Measurements from ENCODE around the gene CSF1R. TPM values are rescaled to one million over a fixed set of nuclear protein-coding genes. Genes with fewer than 3 reads are reported as not detected.
"Not testable (repeated sequence)": the region's sequence is repeated elsewhere in the genome, so short reads cannot be mapped to it uniquely, and the experiment has no call there.

CSF1R gene
- polyA plus RNA-seq, 2 of the 4 experiments (the other 2 are of a cell fraction): 0.06 TPM; not detected in 1

DNA sequence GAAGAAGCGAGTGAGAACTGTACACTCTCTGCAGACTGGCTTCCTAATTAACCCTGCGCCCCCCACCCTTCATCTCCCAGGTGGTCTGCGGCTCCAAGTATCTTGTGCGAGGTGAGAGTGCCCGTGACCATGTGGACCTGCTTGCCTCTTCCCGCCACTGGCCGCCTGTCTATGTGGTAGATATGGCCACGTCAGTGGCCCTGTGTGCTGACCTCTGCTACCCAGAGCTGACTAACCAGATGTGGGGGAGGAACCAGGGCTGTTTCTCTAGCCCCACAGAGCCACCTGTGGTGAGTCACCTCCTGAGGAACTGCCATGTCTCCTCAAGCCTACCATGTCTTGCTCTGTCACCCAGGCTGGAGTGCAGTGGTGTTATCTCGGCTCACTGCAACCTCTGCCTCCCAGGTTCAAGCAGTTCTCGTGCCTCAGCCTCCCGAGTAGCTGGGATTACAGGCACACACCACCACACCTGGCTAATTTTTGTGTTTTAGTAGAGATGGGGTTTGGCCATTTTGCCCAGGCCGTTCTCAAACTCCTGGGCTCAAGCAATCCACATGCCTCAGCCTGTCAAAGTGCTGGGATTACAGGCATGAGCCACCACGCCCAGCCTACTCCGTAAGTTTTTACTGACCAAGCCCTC, 36.1 kb downstream of the CSF1R start:
- FAIRE-seq; H3K4me3 ChIP-seq; H3K4me2 ChIP-seq; H3K9me3 ChIP-seq; H3K4me1 ChIP-seq; DNase-seq (ENCODE audit: low read depth in 1 of 2, low spot score in 1 of 2); H3K27ac ChIP-seq; TF ChIP-seq FOSL2 (IDR thresholded peaks at IDR 0.05): not testable (repeated sequence)
- peak; percentile 26; the same call in 1 of the 2 replicates for TF ChIP-seq FOSL2 (CRISPR knock-in tag; IDR thresholded peaks at IDR 0.05)
- ChIA-PET CTCF (interaction anchor here (0.5 to 1.3 kb wide), 7 partner anchors 8 to 222 kb away, joined by 3 to 4 read pairs (median 3); no protein-coding TSS in a partner anchor), POLR2A (interaction anchor here (1.4 kb wide), 1 partner anchor 9 kb away, joined by 4 read pairs; no protein-coding TSS in a partner anchor)
- 0 out of 6 replicates have a peak, but pooled peaks of 1 of the 2 experiments have one; percentile 30 for ATAC-seq
- 89% methylated on average over 14 of the region's 14 CpGs for WGBS (ENCODE audit: missing lambda C conversion rate)

DNA sequence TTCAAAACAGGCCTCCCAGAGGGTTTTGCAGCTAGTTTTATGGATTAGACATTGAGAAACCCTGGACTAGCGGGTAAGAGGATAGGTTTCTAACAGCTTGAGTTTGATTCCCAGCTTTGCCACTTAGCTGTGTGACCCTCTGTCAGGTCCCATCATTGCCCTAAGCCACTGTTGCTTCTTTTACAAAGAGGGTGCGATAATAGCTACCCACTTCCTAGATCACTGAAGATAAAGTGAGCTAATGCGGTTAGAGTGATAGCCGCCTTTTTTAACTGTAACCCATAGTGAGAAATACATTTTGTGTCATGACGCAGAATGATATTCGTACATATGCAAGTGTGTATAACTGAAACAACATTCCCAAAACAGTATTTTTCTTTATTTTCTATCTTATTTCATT, 40.3 kb downstream of the CSF1R start:
- H3K4me2 ChIP-seq: no peak overlapping the region
- no peak for FAIRE-seq
- H3K4me1 ChIP-seq: no peaks in the 10 kb centered on the region
- CTCF ChIA-PET: interaction anchor here (1.1 to 1.7 kb wide), 3 partner anchors 9 to 50 kb away, joined by 3 to 8 read pairs (median 3); no protein-coding TSS in a partner anchor
- no peaks in the 10 kb centered on the region for H3K9me3 ChIP-seq
- POLR2A ChIA-PET: no interaction called here
- 87% methylated on average over 6 of the region's 6 CpGs for WGBS (ENCODE audit: missing lambda C conversion rate)
- ATAC-seq: no peak
- H3K4me3 ChIP-seq: no peak overlapping the region
- DNase-seq (ENCODE audit: low read depth in 1 of 2, low spot score in 1 of 2): no peak
- no peak overlapping the region for H3K27ac ChIP-seq
- TF ChIP-seq, protein P1, sequence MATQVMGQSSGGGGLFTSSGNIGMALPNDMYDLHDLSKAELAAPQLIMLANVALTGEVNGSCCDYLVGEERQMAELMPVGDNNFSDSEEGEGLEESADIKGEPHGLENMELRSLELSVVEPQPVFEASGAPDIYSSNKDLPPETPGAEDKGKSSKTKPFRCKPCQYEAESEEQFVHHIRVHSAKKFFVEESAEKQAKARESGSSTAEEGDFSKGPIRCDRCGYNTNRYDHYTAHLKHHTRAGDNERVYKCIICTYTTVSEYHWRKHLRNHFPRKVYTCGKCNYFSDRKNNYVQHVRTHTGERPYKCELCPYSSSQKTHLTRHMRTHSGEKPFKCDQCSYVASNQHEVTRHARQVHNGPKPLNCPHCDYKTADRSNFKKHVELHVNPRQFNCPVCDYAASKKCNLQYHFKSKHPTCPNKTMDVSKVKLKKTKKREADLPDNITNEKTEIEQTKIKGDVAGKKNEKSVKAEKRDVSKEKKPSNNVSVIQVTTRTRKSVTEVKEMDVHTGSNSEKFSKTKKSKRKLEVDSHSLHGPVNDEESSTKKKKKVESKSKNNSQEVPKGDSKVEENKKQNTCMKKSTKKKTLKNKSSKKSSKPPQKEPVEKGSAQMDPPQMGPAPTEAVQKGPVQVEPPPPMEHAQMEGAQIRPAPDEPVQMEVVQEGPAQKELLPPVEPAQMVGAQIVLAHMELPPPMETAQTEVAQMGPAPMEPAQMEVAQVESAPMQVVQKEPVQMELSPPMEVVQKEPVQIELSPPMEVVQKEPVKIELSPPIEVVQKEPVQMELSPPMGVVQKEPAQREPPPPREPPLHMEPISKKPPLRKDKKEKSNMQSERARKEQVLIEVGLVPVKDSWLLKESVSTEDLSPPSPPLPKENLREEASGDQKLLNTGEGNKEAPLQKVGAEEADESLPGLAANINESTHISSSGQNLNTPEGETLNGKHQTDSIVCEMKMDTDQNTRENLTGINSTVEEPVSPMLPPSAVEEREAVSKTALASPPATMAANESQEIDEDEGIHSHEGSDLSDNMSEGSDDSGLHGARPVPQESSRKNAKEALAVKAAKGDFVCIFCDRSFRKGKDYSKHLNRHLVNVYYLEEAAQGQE (IDR thresholded peaks at IDR 0.05): no peak
- TF ChIP-seq TP53 (CRISPR knock-in tag; IDR thresholded peaks at IDR 0.05): no peak
- TF ChIP-seq RAD21 (conservative IDR thresholded peaks at IDR 0.05 in 1 of 2, IDR thresholded peaks at IDR 0.05 in 1 of 2): no peak
- TF ChIP-seq HES2 (IDR thresholded peaks at IDR 0.05): no peak
- TF ChIP-seq NR3C1 (IDR thresholded peaks at IDR 0.05): no peak
- TF ChIP-seq MAFK (IDR thresholded peaks at IDR 0.05; ENCODE audit: partially characterized antibody): no peak
- TF ChIP-seq, protein P2, sequence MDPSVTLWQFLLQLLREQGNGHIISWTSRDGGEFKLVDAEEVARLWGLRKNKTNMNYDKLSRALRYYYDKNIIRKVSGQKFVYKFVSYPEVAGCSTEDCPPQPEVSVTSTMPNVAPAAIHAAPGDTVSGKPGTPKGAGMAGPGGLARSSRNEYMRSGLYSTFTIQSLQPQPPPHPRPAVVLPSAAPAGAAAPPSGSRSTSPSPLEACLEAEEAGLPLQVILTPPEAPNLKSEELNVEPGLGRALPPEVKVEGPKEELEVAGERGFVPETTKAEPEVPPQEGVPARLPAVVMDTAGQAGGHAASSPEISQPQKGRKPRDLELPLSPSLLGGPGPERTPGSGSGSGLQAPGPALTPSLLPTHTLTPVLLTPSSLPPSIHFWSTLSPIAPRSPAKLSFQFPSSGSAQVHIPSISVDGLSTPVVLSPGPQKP (IDR thresholded peaks at IDR 0.05; ENCODE audit: low read depth, low read length): no peak
- TF ChIP-seq HOXB13 (CRISPR knock-in tag; IDR thresholded peaks at IDR 0.05; ENCODE audit: low read depth): no peak
- TF ChIP-seq CBX2 (IDR thresholded peaks at IDR 0.05; ENCODE audit: borderline replicate concordance, low read depth): no peak
- no peak for TF ChIP-seq NPAS2 (CRISPR knock-in tag; IDR thresholded peaks at IDR 0.05; ENCODE audit: borderline replicate concordance)
- no peak for TF ChIP-seq SMC3 (IDR thresholded peaks at IDR 0.05)
- TF ChIP-seq JUNB (IDR thresholded peaks at IDR 0.05): no peak
- TF ChIP-seq KDM5A (IDR thresholded peaks at IDR 0.05): no peak
- no peak for TF ChIP-seq RNF2 (IDR thresholded peaks at IDR 0.05; ENCODE audit: borderline replicate concordance, low read depth)
- TF ChIP-seq FOSB (CRISPR knock-in tag; IDR thresholded peaks at IDR 0.05): no peak

GRCh38 chr5:150045549-150045948, 40.8 kb downstream of the CSF1R start:
- Histone ChIP-seq H3K9me3 (no peaks in the 10 kb centered on the region), H3K4me3 (no peak overlapping the region), H3K4me2 (no peak overlapping the region), H3K4me1 (no peaks in the 10 kb centered on the region), H3K27ac (no peak overlapping the region)
- FAIRE-seq (no peak), DNase-seq (ENCODE audit: low read depth in 1 of 2, low spot score in 1 of 2) (no peak), ATAC-seq (peak; percentile 54 to 76; a peak in 3 of 6 replicates)
- CTCF ChIA-PET: interaction anchor here (0.6 to 1.7 kb wide), 5 partner anchors 9 to 84 kb away, joined by 3 to 8 read pairs (median 3); no protein-coding TSS in a partner anchor
- TF ChIP-seq RAD21 (conservative IDR thresholded peaks at IDR 0.05 in 1 of 2, IDR thresholded peaks at IDR 0.05 in 1 of 2) (0 out of 5 replicates have a peak, but pooled peaks of 1 of the 2 experiments have one; percentile 19), RNF2 (IDR thresholded peaks at IDR 0.05; ENCODE audit: borderline replicate concordance, low read depth) (no peak)
- POLR2A ChIA-PET: no interaction called here
- WGBS (ENCODE audit: missing lambda C conversion rate): 93% methylated on average over 6 of the region's 6 CpGs

Measured in A549 (cell line).